Thymus (tissue), 11 donors: ENCODE results near the gene ACD. TPM values are rescaled to one million over a fixed set of nuclear protein-coding genes. Genes with fewer than 3 reads are reported as not detected.

Source experiments
- DNase-seq, 9 donors: peaks; one replicate each; pipeline ENCODE4 v3.0.0-alpha.2; 2013; ENCODE audit warnings: low spot score in 9 of 9, low read depth in 6 of 9, missing footprints in 1 of 9
- H3K27ac ChIP-seq, 2 donors: one replicate each; pipeline ENCODE4 v1.5.1; 2013; ENCODE audit warnings: control low read depth in 1 of 2, low read depth in 1 of 2, low read length in 1 of 2, mild to moderate bottlenecking in 1 of 2, moderate library complexity in 1 of 2
- H3K27me3 ChIP-seq, 2 donors: one replicate each; pipeline ENCODE4 v1.5.1; 2013; ENCODE audit warnings: low read length in 1 of 2; ENCODE audit not compliant: control insufficient read depth in 2 of 2, insufficient read depth in 1 of 2
- H3K36me3 ChIP-seq, 2 donors: one replicate each; pipeline ENCODE4 v1.5.1; 2013; ENCODE audit warnings: low read length in 1 of 2, mild to moderate bottlenecking in 1 of 2, moderate library complexity in 1 of 2; ENCODE audit not compliant: control insufficient read depth in 2 of 2, insufficient read depth in 2 of 2
- H3K4me1 ChIP-seq, 2 donors: one replicate each; pipeline ENCODE4 v1.5.1; 2013; ENCODE audit warnings: low read length in 2 of 2; ENCODE audit not compliant: control insufficient read depth in 2 of 2, insufficient read depth in 2 of 2
- H3K4me3 ChIP-seq, 2 donors: one replicate each; pipeline ENCODE4 v1.5.1; 2013; ENCODE audit warnings: low read length in 2 of 2, control low read depth in 1 of 2, mild to moderate bottlenecking in 1 of 2
- H3K9me3 ChIP-seq, 2 donors: one replicate each; pipeline ENCODE4 v1.5.1; 2013; ENCODE audit warnings: low read length in 1 of 2, mild to moderate bottlenecking in 1 of 2; ENCODE audit not compliant: control insufficient read depth in 2 of 2, insufficient read depth in 1 of 2
- WGBS: extraction: QIAGEN DNeasy Blood & Tissue Kit; methylation state at CpG from one replicate; pipeline ENCODE4 v1.1.7; 2013; 5-methylcytosine and 5-hydroxymethylcytosine counted together
- polyA plus RNA-seq: library from polyadenylated mRNA; stranded (reverse); fragments of 200-250 nt; gene quantifications from one replicate; pipeline ENCODE4 v1.2.3, GENCODE V29; 2013
- total RNA-seq: library from RNA; stranded (reverse); fragments of 120-200 nt; gene quantifications from one replicate; pipeline ENCODE4 v1.2.4, GENCODE V29; 2013
- donor health status: healthy.

The ACD gene
- total and polyA plus RNA-seq, 2 donors = 15.3 to 23.4 TPM

GRCh38 chr16:67678354-67679023 lies 18.4 kb upstream of the ACD start:
- H3K36me3 ChIP-seq = peaks cover 15 to 20% of the 10 kb centered on the region in 2 donors

GRCh38 chr16:67677712-67678111 lies 17.7 kb upstream of the ACD start:
- H3K4me1 ChIP-seq = peaks cover 0 to 5% of the 10 kb centered on the region in 2 donors
- no peak overlapping the region for H3K27ac ChIP-seq
- WGBS = 96% methylated on average over 1 of the region's 1 CpG
- no peaks in the 10 kb centered on the region for H3K27me3 ChIP-seq
- no peak for DNase-seq
- peaks cover 10 to 16% of the 10 kb centered on the region in 2 donors for H3K36me3 ChIP-seq
- no peaks in the 10 kb centered on the region for H3K9me3 ChIP-seq
- H3K4me3 ChIP-seq = no peak overlapping the region

More at GRCh38 chr16:67678354-67679023, 18.4 kb upstream of the ACD start:
- Histone ChIP-seq H3K9me3 (no peaks in the 10 kb centered on the region), H3K27ac (no peak overlapping the region), H3K4me1 (peaks cover 0 to 3% of the 10 kb centered on the region in 2 donors), H3K27me3 (no peaks in the 10 kb centered on the region), H3K4me3 (no peak overlapping the region)
- no peak for DNase-seq
- 97% methylated on average over 12 of the region's 12 CpGs for whole genome bisulfite sequencing

- DNase-seq = no peak
- Histone ChIP-seq H3K4me1 (peaks cover 0 to 5% of the 10 kb centered on the region in 2 donors), H3K27me3 (no peaks in the 10 kb centered on the region), H3K36me3 (peaks cover 10 to 16% of the 10 kb centered on the region in 2 donors), H3K9me3 (no peaks in the 10 kb centered on the region), H3K27ac (no peak overlapping the region), H3K4me3 (no peak overlapping the region)
- WGBS = 84% methylated on average over 8 of the region's 8 CpGs
These were observed 16.9 kb upstream of the ACD start for GRCh38 chr16:67676939-67677338.

GRCh38 chr16:67676516-67676915 lies 16.5 kb upstream of the ACD start:
- peaks cover 0 to 5% of the 10 kb centered on the region in 2 donors for H3K4me1 ChIP-seq
- no peak overlapping the region for H3K27ac ChIP-seq

GRCh38 chr16:67675999-67676398 lies 15.9 kb upstream of the ACD start:
- Histone ChIP-seq H3K27me3 (no peaks in the 10 kb centered on the region), H3K27ac (no peak overlapping the region), H3K9me3 (no peaks in the 10 kb centered on the region), H3K4me3 (no peak overlapping the region), H3K4me1 (peaks cover 0 to 5% of the 10 kb centered on the region in 2 donors), H3K36me3 (peaks cover 10 to 16% of the 10 kb centered on the region in 2 donors)
- 97% methylated on average over 7 of the region's 7 CpGs for WGBS
- no peak for DNase-seq

More at GRCh38 chr16:67676516-67676915, 16.5 kb upstream of the ACD start:
- 94% methylated on average over 4 of the region's 4 CpGs for WGBS
- no peak overlapping the region for H3K4me3 ChIP-seq
- no peaks in the 10 kb centered on the region for H3K27me3 ChIP-seq
- no peaks in the 10 kb centered on the region for H3K9me3 ChIP-seq
- DNase-seq = no peak
- H3K36me3 ChIP-seq = peaks cover 10 to 16% of the 10 kb centered on the region in 2 donors

GRCh38 chr16:67675579-67675935 lies 15.5 kb upstream of the ACD start:
- Histone ChIP-seq H3K27ac (no peak overlapping the region), H3K36me3 (peaks cover 10 to 16% of the 10 kb centered on the region in 2 donors), H3K4me1 (peaks cover 0 to 5% of the 10 kb centered on the region in 2 donors), H3K9me3 (no peaks in the 10 kb centered on the region), H3K27me3 (no peaks in the 10 kb centered on the region), H3K4me3 (no peak overlapping the region)
- no peak for DNase-seq
- WGBS = 98% methylated on average over 17 of the region's 17 CpGs

GRCh38 chr16:67674851-67675578 lies 15.0 kb upstream of the ACD start:
- no peak for DNase-seq
- Histone ChIP-seq H3K27ac (no peak overlapping the region), H3K4me3 (no peak overlapping the region), H3K9me3 (no peaks in the 10 kb centered on the region), H3K4me1 (peaks cover 0 to 5% of the 10 kb centered on the region in 2 donors), H3K36me3 (peaks cover 10 to 16% of the 10 kb centered on the region in 2 donors), H3K27me3 (no peaks in the 10 kb centered on the region)
- WGBS = 98% methylated on average over 28 of the region's 28 CpGs

GRCh38 chr16:67673712-67674580 lies 13.9 kb upstream of the ACD start:
- Histone ChIP-seq H3K36me3 (peaks cover 10 to 16% of the 10 kb centered on the region in 2 donors), H3K27ac (no peak overlapping the region), H3K4me1 (peaks cover 0 to 5% of the 10 kb centered on the region in 2 donors), H3K9me3 (no peaks in the 10 kb centered on the region), H3K27me3 (no peaks in the 10 kb centered on the region), H3K4me3 (no peak overlapping the region)
- DNase-seq = no peak
- 68% methylated on average over 21 of the region's 21 CpGs for WGBS
